Mucosa of descending colon (tissue), 3 donors: ENCODE measurements around the gene TMTC2. TPM values are rescaled to one million over a fixed set of nuclear protein-coding genes. Genes with fewer than 3 reads are reported as not detected.

Experiments used
- ATAC-seq: fragments of 200-7000 bp; cut with Tn5 transposase; one replicate; pipeline ENCODE4 v1.9.1; 2020; ENCODE audit warnings: mild to moderate bottlenecking, moderate library complexity
- DNase-seq, 3 donors: peaks; one replicate each; pipeline ENCODE4 v3.0.0-alpha.2; 2020
- H3K36me3 ChIP-seq: fragments of 200-600 bp; one replicate; pipeline ENCODE4 v1.8.0; 2021; ENCODE audit warnings: low read depth, mild to moderate bottlenecking
- H3K4me1 ChIP-seq: fragments of 200-600 bp; one replicate; pipeline ENCODE4 v1.8.0; 2021; ENCODE audit warnings: low read depth, mild to moderate bottlenecking
- H3K4me3 ChIP-seq: fragments of 200-600 bp; one replicate; pipeline ENCODE4 v1.8.0; 2021; ENCODE audit warnings: mild to moderate bottlenecking
- H3K9me3 ChIP-seq: fragments of 200-600 bp; one replicate; pipeline ENCODE4 v1.8.0; 2021; ENCODE audit warnings: mild to moderate bottlenecking
- CTCF ChIP-seq: fragments of 200-600 bp; IDR thresholded peaks from one replicate; pipeline ENCODE4 v1.8.0; 2022; ENCODE audit warnings: antibody characterized with exemption, mild to moderate bottlenecking
- intact Hi-C, 2 donors: fragments of 100-400 bp; cut with DNase I in 1 of 2; cut with micrococcal nuclease in 1 of 2; formaldehyde crosslinking; loops; one replicate each; pipeline versions ENCODE4 v1.11.0 to v1.11.1; 2022; cut with DNase I, micrococcal nuclease
- total RNA-seq, 3 donors: library from RNA; stranded (reverse); fragmentation: NEBNext Ultra II Directional in 2 of 3; extraction: Animal tissue kit (Norgen Biotek cat#: 25700) in 2 of 3; gene quantifications; one replicate each; pipeline versions ENCODE4 v1.2.1 to v1.2.4, GENCODE V29; 2021 to 2023
- donor health status: DM: no; HTN: no; CAD: no; lungs with moderate emphysema.
- donor health status: DM: no; HTN: no; CAD: no.
- donor health status: DM: no; HTN: yes; CAD: no.

The TMTC2 gene
- total RNA-seq, 3 donors from 2014 or later, result 13.3 to 40.4 (median 14.6) TPM

- Histone ChIP-seq H3K4me1 (no peaks in the 10 kb centered on the region), H3K36me3 (no peaks in the 10 kb centered on the region), H3K4me3 (no peak overlapping the region), H3K9me3 (no peaks in the 10 kb centered on the region)
- ATAC-seq (no peak), DNase-seq (no peak)
- intact Hi-C loops, result no loop called here
- TF ChIP-seq CTCF, result no peak
Observed at GRCh38 chr12:82793751-82794281, 107.1 kb downstream of the TMTC2 start.

DNA sequence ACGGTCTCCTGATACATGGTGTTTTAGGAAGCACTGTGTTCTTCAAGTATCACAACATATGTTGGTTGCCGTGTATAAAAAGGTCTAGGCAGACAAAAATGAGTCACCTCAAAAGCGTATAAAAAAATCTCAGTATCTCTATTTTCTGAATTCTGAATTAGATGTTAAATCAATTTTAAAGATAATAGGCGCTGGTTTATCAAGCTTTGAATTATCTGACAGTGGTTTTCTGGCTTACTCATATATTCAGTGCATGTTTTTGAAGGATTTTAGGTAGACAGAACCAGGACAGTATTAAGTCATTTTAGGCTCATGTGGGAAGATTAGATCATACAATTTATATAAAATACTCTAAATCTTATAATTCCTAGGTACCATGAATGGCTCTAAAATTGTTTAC is 110.8 kb downstream of the TMTC2 start:
- no peaks in the 10 kb centered on the region for H3K36me3 ChIP-seq
- H3K4me1 ChIP-seq, result no peaks in the 10 kb centered on the region
- intact Hi-C loops, result no loop called here
- TF ChIP-seq CTCF, result no peak
- ATAC-seq, result no peak
- H3K9me3 ChIP-seq, result no peaks in the 10 kb centered on the region
- no peak overlapping the region for H3K4me3 ChIP-seq
- DNase-seq, result no peak

DNA sequence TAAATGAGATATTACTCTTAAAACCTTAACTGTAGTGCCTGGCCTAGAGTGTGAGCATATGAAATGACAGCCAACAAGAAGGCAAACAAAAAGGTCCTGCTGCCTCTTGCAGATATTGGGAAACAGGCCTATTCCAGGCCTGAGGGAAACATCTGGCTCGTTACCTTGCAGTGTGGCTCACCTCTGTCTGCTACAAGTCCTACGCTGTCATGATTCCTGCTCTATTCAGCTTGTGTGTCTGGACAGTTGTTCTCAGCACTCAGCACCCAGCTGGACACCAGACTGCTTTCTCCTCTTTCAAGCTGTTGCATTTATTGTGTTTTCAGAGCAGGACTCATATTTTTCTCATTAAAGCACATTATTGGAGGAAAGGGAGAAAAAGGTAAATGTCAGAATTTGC is 113.5 kb downstream of the TMTC2 start:
- no peaks in the 10 kb centered on the region for H3K4me1 ChIP-seq
- no peaks in the 10 kb centered on the region for H3K9me3 ChIP-seq
- no peaks in the 10 kb centered on the region for H3K36me3 ChIP-seq
- intact Hi-C loops, result no loop called here
- H3K4me3 ChIP-seq, result no peak overlapping the region
- DNase-seq (no peak), ATAC-seq (no peak)
- no peak for TF ChIP-seq CTCF

DNA sequence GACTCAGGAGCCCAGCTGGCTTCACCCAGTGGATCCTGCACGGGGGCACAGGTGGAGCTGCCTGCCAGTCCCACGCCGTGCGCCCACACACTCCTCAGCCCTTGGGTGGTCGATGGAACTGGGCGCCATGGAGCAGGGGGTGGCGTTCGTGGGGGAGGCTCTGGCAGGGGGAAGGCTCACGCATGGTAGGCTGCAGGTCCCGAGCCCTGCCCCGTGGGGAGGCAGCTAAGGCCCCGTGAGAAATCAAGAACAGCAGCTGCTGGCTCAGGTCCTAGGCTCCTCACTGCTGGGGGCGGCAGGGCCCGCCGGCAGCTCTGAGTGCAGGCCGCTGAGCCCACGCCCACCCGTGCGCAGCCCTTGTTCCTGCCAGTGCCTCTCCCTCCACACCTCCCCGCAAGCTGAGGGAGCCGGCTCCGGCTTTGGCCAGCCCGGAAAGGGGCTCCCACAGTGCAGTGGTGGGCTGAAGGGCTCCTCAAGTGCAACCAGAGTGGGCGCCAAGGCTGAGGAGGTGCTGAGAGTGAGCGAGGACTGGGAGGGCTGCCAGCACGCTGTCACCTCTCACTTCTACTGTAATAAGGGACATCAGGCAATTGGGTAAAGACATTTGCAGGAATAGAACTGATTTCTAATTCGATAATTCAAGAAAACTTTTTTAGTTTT is 115.4 kb downstream of the TMTC2 start:
- H3K4me3 ChIP-seq, result no peak overlapping the region
- intact Hi-C loops, result no loop called here
- H3K9me3 ChIP-seq, result no peaks in the 10 kb centered on the region
- no peak for TF ChIP-seq CTCF
- H3K36me3 ChIP-seq, result no peaks in the 10 kb centered on the region
- no peak for ATAC-seq
- no peak for DNase-seq
- no peaks in the 10 kb centered on the region for H3K4me1 ChIP-seq

GRCh38 chr12:82803201-82803600 is 116.5 kb downstream of the TMTC2 start:
- no peak for ATAC-seq

More at GRCh38 chr12:82803201-82803600, 116.5 kb downstream of the TMTC2 start:
- Histone ChIP-seq H3K9me3 (no peaks in the 10 kb centered on the region), H3K4me1 (no peaks in the 10 kb centered on the region), H3K4me3 (no peak overlapping the region), H3K36me3 (no peaks in the 10 kb centered on the region)
- intact Hi-C loops, result no loop called here
- no peak for TF ChIP-seq CTCF
- DNase-seq, result no peak
